GM13976 (cell line): ENCODE results near the gene PRKG1.

Experiments used
- DNase-seq: peaks from one replicate; pipeline ENCODE4 v3.0.0; 2012; ENCODE audit warnings: low spot score
- in situ Hi-C: fragments of 300-500 bp; cut with MboI; formaldehyde crosslinking; loops from one replicate; pipeline ENCODE4 v1.12.0; 2022; ENCODE audit warnings: low sequenced_read_pairs, mixed read lengths, inconsistent platforms; ENCODE audit not compliant: unreplicated experiment
- TF ChIP-seq, protein P1 (sequence below): IDR thresholded peaks from 2 replicates; pipeline ENCODE4 v1.5.1; 2012; ENCODE audit warnings: borderline replicate concordance, mild to moderate bottlenecking; ENCODE audit not compliant: insufficient read depth; ENCODE audit errors: extremely low read depth, missing control alignments, control extremely low read depth

Gene PRKG1

GRCh38 chr10:52266858-52267257 lies 1192.6 kb downstream of the PRKG1 start:
- no peak for DNase-seq
- in situ Hi-C loops: no loop called here
- TF ChIP-seq, protein P1, sequence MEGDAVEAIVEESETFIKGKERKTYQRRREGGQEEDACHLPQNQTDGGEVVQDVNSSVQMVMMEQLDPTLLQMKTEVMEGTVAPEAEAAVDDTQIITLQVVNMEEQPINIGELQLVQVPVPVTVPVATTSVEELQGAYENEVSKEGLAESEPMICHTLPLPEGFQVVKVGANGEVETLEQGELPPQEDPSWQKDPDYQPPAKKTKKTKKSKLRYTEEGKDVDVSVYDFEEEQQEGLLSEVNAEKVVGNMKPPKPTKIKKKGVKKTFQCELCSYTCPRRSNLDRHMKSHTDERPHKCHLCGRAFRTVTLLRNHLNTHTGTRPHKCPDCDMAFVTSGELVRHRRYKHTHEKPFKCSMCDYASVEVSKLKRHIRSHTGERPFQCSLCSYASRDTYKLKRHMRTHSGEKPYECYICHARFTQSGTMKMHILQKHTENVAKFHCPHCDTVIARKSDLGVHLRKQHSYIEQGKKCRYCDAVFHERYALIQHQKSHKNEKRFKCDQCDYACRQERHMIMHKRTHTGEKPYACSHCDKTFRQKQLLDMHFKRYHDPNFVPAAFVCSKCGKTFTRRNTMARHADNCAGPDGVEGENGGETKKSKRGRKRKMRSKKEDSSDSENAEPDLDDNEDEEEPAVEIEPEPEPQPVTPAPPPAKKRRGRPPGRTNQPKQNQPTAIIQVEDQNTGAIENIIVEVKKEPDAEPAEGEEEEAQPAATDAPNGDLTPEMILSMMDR: no peak

DNA sequence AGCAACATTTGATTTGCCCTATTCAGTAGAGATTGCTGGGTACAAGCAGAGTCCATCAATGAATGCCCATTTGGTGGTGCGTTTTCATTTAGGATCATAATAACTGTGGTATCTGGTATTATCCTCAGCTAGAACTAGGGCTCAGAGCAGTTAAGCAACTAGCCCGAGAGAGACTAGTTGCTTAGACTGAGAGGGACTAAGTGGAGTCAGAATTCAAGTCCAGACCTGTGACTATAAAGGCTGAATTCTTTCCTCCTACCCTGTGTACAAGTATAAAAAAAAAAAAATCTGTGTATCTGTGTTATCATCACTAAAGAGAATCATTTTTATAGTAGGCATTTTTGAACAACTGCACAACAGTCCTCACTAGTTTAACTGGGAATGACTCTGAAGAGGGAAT lies 1194.5 kb downstream of the PRKG1 start:
- in situ Hi-C loops: no loop called here
- TF ChIP-seq, protein P1: no peak
- DNase-seq: no peak

DNA sequence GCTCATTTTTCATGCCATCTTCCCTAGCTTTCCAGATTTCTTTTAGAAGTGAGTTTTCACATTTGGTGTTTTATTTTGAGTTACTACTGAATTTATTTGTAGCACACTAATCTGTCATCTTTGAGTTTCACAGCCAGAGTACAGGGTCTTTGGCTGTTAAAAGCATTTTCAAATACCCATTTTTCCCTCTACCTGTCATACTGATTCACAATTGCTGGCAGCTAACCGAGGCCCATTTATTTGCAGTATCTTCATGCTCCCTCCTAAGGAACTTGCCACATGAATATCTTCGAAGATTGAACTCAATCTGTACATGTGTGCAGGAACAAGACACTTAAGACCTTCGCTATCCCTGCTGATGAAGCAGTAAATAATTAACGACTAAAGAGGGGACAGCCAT lies 1194.9 kb downstream of the PRKG1 start:
- TF ChIP-seq, protein P1: no peak
- no peak for DNase-seq
- in situ Hi-C loops: no loop called here

GRCh38 chr10:52276163-52276562 lies 1201.9 kb downstream of the PRKG1 start:
- in situ Hi-C loops: no loop called here
- TF ChIP-seq, protein P1: no peak
- no peak for DNase-seq

- in situ Hi-C loops: no loop called here
- TF ChIP-seq, protein P1: no peak
- no peak for DNase-seq
These were observed 1202.7 kb downstream of the PRKG1 start for GRCh38 chr10:52276986-52277385.

GRCh38 chr10:52279546-52279945 lies 1205.3 kb downstream of the PRKG1 start:
- in situ Hi-C loops: no loop called here
- no peak for DNase-seq
- TF ChIP-seq, protein P1: no peak

DNA sequence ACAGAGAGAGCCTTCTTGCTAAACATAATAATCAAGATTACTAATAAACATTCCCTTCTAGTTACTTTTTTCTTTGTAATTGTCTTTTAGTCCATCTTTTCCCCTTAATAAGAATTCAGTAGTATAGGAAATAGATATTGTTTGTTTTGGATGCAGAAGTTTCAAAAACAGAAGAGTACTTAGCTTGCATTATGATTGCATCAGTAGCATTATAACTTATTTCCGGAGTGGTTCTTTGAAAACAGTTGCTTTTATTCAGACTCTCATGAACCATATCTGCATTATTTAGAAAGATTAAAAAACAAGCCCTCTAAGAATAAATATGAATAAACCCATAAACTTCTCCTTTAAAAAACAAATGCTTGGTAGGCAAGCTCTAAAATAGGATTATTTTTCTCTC lies 1205.8 kb downstream of the PRKG1 start:
- TF ChIP-seq, protein P1: no peak
- in situ Hi-C loops: no loop called here
- DNase-seq: no peak
